HK-2 (cell line): ENCODE data around the gene C10orf105.

Experiments
- DNase-seq: peaks from one replicate; pipeline ENCODE4 v3.0.0-alpha.2; 2018; ENCODE audit not compliant: unreplicated experiment

Gene C10orf105

GRCh38 chr10:71675295-71675970 is 44.1 kb downstream of the C10orf105 start:
- no peak for DNase-seq

DNA sequence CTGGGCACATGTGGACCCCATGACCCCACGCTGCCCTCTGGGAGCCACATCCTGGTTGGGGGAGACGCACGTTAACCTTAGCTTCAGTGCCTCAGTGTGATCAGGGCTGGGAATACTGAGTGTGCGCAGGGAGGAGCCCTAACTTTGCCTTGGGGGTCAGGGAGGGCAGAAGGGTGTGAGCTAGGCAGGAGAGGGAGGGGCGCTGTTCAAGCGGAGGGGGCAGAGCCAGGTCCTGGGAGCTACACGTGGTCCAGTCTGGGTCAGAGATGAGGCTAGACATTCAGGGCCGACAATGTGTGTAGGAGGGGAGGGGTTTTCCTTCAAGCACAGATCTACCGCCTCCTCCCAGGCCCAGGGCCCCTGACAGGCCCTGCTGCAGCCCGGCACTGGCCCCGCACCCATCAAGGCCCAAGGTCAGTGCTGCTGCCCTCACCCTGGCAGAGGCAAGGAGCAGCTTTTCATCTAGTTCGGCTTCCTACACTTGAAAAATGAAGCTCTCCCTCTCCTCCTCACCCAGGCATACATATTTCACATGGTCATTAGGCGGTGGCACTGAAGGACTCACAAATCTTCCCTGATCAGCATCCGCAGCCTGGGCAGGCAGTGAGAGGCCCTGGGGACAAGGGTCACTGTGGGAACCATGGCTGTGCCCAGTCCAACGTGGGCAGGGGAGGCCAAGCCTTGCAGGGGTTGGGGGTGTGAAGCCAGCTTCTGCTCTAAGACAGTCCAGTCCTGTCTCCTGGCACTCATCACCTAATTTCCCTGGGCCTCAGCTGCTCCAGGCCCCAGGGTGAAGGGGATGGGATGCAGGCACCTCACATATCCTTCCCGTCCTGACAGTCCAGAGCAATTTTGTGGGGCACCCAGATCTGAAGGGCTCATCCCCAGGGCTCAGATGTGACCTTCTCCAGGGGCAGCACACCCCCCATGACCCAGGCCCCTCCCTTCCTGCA is 47.3 kb downstream of the C10orf105 start:
- DNase-seq: no peak

GRCh38 chr10:71667387-71667752 is 52.2 kb downstream of the C10orf105 start:
- DNase-seq: no peak

GRCh38 chr10:71666639-71667386 is 52.8 kb downstream of the C10orf105 start:
- no peak for DNase-seq

- no peak for DNase-seq
Measured at GRCh38 chr10:71665456-71665855, 54.1 kb downstream of the C10orf105 start.

GRCh38 chr10:71664585-71664984 is 55.0 kb downstream of the C10orf105 start:
- DNase-seq: no peak

DNA sequence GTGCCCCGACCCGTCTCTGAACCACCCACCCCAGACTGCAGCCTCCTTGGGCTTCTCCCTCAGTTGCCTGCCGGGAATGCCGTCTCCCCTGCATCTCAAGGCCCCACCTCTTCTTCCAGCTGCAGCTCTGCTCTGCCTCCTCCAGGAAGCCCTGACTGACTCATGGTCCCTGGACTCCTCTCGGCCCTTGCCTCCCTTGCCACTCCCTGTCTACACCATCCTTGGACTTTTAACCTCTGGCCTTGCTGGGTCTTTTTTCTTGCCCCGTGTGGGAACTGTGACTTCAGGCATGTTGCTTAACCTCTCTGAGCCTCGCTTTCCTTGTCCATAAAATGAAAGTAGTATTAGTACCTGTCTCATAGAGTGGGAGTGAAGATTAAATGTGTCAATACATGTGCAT is 56.3 kb downstream of the C10orf105 start:
- no peak for DNase-seq

DNA sequence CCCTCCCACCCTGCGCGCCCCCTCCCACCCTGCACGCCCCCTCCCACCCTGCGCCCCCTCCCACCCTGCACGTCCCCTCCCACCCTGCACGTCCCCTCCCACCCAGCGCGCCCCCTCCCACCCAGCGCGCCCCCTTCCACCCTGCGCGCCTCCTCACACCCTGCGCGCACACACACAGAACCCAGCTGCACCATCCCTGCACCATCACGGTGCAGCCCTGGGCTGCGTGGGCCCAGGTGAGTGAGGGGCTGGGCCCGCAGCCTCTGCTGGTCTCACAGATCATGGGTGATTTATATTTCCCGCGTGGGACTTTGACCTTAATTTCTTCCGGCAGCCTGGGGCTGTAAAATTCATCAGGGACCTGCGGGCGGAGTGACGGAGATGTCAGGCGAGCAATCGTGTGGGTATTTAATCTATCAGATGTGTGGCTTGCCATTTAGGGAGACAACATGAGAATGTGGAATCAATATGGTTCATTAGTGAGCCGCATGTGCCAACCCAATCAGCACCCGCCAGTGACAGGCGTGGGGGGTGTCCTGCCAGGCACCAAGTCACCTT is 57.7 kb downstream of the C10orf105 start:
- DNase-seq: no peak
